Testis (tissue), 3 donors: ENCODE data around the gene FAF1. TPM values are rescaled to one million over a fixed set of nuclear protein-coding genes. Genes with fewer than 3 reads are reported as not detected.

Experiments used
- DNase-seq: peaks from one replicate; pipeline ENCODE4 v3.0.0-alpha.2; 2019
- H3K27ac ChIP-seq, 2 donors: fragments of 200-600 bp; sonication (generic); one replicate each; pipeline ENCODE4 v1.5.1; 2019
- H3K27me3 ChIP-seq: fragments of 200-600 bp; sonication (generic); one replicate; pipeline ENCODE4 v1.5.1; 2019
- H3K36me3 ChIP-seq: fragments of 200-600 bp; sonication (generic); one replicate; pipeline ENCODE4 v1.5.1; 2017; ENCODE audit warnings: low read depth; ENCODE audit errors: missing control alignments
- H3K4me1 ChIP-seq: fragments of 200-600 bp; sonication (generic); one replicate; pipeline ENCODE4 v1.5.1; 2019
- H3K4me3 ChIP-seq, 2 donors: fragments of 200-600 bp; sonication (generic); one replicate each; pipeline ENCODE4 v1.5.1; 2017 to 2019
- H3K9me3 ChIP-seq: fragments of 200-600 bp; sonication (generic); one replicate; pipeline ENCODE4 v1.5.1; 2017
- CTCF ChIP-seq, 3 experiments: fragments of 450-650 bp in 2 of 3; fragments of 200-600 bp in 1 of 3; sonication (generic) in 1 of 3; IDR thresholded peaks; one replicate each; pipeline ENCODE4 v1.5.1; 2016 to 2019; ENCODE audit warnings: antibody characterized with exemption in 3 of 3, mild to moderate bottlenecking in 2 of 3, moderate library complexity in 1 of 3
- POLR2A ChIP-seq: fragments of 450-650 bp; IDR thresholded peaks from one replicate; pipeline ENCODE4 v1.6.1; 2017; ENCODE audit warnings: antibody characterized with exemption, mild to moderate bottlenecking, moderate library complexity
- WGBS, 2 donors: methylation state at CpG; one replicate each; pipeline ENCODE4 v1.1.5; 2018; 5-methylcytosine and 5-hydroxymethylcytosine counted together
- intact Hi-C: fragments of 100-400 bp; cut with DNase I; formaldehyde crosslinking; loops from one replicate; pipeline ENCODE4 v1.15.1; 2023; ENCODE audit warnings: low total_unique reads
- polyA plus RNA-seq: library from polyadenylated mRNA; stranded (reverse); fragments of 350-450 nt; fragmentation: Illumina TruSeq; extraction: RNeasy Lipid Tissue Mini Kit (QIAGEN cat#74804); gene quantifications from one replicate; pipeline ENCODE4 v1.2.3, GENCODE V29; 2014; ENCODE audit warnings: low read depth, low replicate concordance; ENCODE audit not compliant: insufficient read depth
- total RNA-seq, 2 donors: library from RNA; depleted of rRNA; stranded (reverse); fragments of >200 nt; gene quantifications; one replicate each; pipeline ENCODE4 v1.2.3, GENCODE V29; 2016

FAF1 gene
- total and polyA plus RNA-seq, 3 donors from 2014 or later, result 46.5 to 236 (median 61.6) TPM

GRCh38 chr1:50521703-50522102 is 438.4 kb downstream of the FAF1 start:
- DNase-seq, result no peak
- H3K4me1 ChIP-seq, result no peaks in the 10 kb centered on the region
- WGBS, 2 donors, result 92 to 95% methylated on average over 4 of the region's 4 CpGs
- no peak overlapping the region for H3K27ac ChIP-seq
- H3K4me3 ChIP-seq, result no peak overlapping the region
- TF ChIP-seq CTCF (IDR thresholded peaks at IDR 0.05) (no peak), POLR2A (no peak)
- H3K36me3 ChIP-seq, result no peaks in the 10 kb centered on the region
- intact Hi-C loops, result no loop called here
- no peaks in the 10 kb centered on the region for H3K27me3 ChIP-seq
- no peaks in the 10 kb centered on the region for H3K9me3 ChIP-seq

DNA sequence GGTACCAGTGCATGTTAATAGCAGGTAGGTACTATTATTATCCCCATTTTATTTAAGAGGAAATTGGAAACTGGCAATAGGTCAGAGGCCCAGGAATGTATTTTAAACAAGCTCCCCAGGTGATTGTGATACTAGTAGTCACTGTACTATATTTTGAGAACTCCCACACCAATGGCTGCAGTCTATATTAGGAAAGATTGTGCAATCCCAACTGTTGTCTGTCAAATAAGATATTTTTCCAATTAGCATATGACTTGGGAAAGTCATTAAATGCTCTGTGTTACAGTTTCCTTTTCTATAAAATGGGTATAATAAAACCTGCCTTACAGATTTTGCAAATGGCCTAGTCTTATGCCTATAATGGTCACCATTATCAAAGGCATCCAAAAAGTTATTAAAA is 442.6 kb downstream of the FAF1 start:
- Histone ChIP-seq H3K9me3 (no peaks in the 10 kb centered on the region), H3K4me1 (no peaks in the 10 kb centered on the region), H3K4me3 (no peak overlapping the region), H3K27ac (no peak overlapping the region), H3K36me3 (no peaks in the 10 kb centered on the region), H3K27me3 (no peaks in the 10 kb centered on the region)
- intact Hi-C loops, result no loop called here
- TF ChIP-seq CTCF (IDR thresholded peaks at IDR 0.05) (no peak), POLR2A (no peak)
- no peak for DNase-seq

DNA sequence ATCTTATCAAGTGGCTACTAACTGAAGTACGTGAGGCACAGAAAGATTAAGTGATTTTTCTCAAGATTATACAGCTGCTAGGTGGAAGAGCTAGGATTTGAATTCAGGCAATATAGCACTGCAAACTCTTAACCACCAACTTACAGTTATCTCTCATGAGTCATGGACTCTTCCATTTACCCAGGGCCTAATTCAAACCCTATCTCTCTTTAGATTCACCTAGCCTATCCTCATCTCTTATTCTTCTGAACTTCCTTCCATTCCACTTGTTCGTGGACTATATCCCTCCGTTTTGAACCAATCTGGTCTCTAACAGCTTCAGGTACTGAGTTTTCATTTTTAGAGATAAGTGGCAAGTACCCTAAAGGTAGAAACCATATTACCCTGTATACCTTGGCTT is 444.0 kb downstream of the FAF1 start:
- Histone ChIP-seq H3K4me3 (no peak overlapping the region), H3K36me3 (no peaks in the 10 kb centered on the region), H3K9me3 (no peaks in the 10 kb centered on the region), H3K4me1 (no peaks in the 10 kb centered on the region), H3K27me3 (no peaks in the 10 kb centered on the region), H3K27ac (no peak overlapping the region)
- no peak for DNase-seq
- WGBS, 2 donors, result 85 to 87% methylated on average over 3 of the region's 3 CpGs
- TF ChIP-seq CTCF (IDR thresholded peaks at IDR 0.05), result no peak
- TF ChIP-seq POLR2A, result no peak
- intact Hi-C loops, result no loop called here

- intact Hi-C loops, result no loop called here
- DNase-seq, result no peak
- H3K27ac ChIP-seq, result no peak overlapping the region
- H3K4me1 ChIP-seq, result no peaks in the 10 kb centered on the region
- H3K9me3 ChIP-seq, result no peaks in the 10 kb centered on the region
- no peak overlapping the region for H3K4me3 ChIP-seq
- no peak for TF ChIP-seq CTCF (IDR thresholded peaks at IDR 0.05)
- TF ChIP-seq POLR2A, result no peak
- H3K27me3 ChIP-seq, result no peaks in the 10 kb centered on the region
- no peaks in the 10 kb centered on the region for H3K36me3 ChIP-seq
These were observed 452.0 kb downstream of the FAF1 start for GRCh38 chr1:50508040-50508586.

DNA sequence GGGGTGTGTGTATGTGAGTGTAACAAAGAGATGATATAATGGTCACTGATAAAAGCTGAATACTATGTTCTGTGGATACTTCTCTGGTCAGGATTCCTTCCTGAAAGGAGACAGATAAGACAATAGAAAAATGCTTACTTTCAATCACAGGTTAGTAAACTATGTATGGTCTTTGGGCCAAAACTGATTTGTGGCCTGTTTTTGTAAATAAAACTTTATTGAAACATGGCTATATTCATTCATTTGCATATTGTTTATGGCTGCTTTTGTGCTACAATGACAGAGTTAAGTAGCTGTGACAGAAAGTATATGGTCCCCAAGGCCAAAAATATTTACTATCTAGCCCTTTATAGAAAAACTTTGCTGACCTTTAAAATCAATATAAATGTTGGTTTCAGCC is 454.6 kb downstream of the FAF1 start:
- DNase-seq, result no peak
- TF ChIP-seq CTCF (IDR thresholded peaks at IDR 0.05) (no peak), POLR2A (no peak)
- H3K4me1 ChIP-seq, result no peaks in the 10 kb centered on the region
- no peaks in the 10 kb centered on the region for H3K9me3 ChIP-seq
- H3K4me3 ChIP-seq, result no peak overlapping the region
- no peak overlapping the region for H3K27ac ChIP-seq
- H3K36me3 ChIP-seq, result no peaks in the 10 kb centered on the region
- H3K27me3 ChIP-seq, result no peaks in the 10 kb centered on the region
- intact Hi-C loops, result no loop called here
